H1 (cell line): ENCODE results near the gene DIP2C. TPM values are rescaled to one million over a fixed set of nuclear protein-coding genes. Genes with fewer than 3 reads are reported as not detected.

Experiments
- CTCF ChIA-PET: fragments of 300-600 bp; sonication (Branson Sonifier 250); formaldehyde crosslinking; loops from one replicate; lab custom pipeline; 2021; ENCODE audit not compliant: partially characterized antibody; lab: Charles Lee
- POLR2A ChIA-PET: fragments of 300-600 bp; sonication (Branson Sonifier 250); formaldehyde crosslinking; loops from one replicate; lab custom pipeline; 2021; ENCODE audit warnings: inconsistent platforms; ENCODE audit not compliant: partially characterized antibody; lab: Charles Lee
- DNase-seq, 2 experiments: peaks; one replicate each; pipeline versions ENCODE4 v3.0.0 to v3.0.0-alpha.2; 2010 to 2022; ENCODE audit warnings: low spot score in 2 of 2, low read depth in 1 of 2, mixed read lengths in 1 of 2
- FAIRE-seq: peaks from 2 replicates; lab custom pipeline; 2011; peaks lifted over from hg19 to GRCh38; lab: Jason Lieb, UNC
- H2AFZ ChIP-seq: 2 replicates; pipeline ENCODE4 v1.8.1; 2012; ENCODE audit warnings: low read length, inconsistent platforms
- H2AK5ac ChIP-seq: 2 replicates; pipeline ENCODE4 v1.6.1; 2013; ENCODE audit warnings: low read depth, low read length
- H2BK120ac ChIP-seq: replicated peaks from 2 replicates; pipeline ENCODE3; 2013; ENCODE audit warnings: low read depth, low read length, inconsistent platforms
- H2BK12ac ChIP-seq: 2 replicates; pipeline ENCODE4 v1.6.1; 2013; ENCODE audit warnings: low read depth, low read length
- H2BK15ac ChIP-seq: 2 replicates; pipeline ENCODE4 v1.6.1; 2013; ENCODE audit warnings: low read length
- H2BK20ac ChIP-seq: 2 replicates; pipeline ENCODE4 v1.6.1; 2013; ENCODE audit warnings: low read length
- H2BK5ac ChIP-seq: 2 replicates; pipeline ENCODE4 v1.6.1; 2013; ENCODE audit warnings: low read depth, low read length
- H3K14ac ChIP-seq: 2 replicates; pipeline ENCODE4 v1.6.1; 2013; ENCODE audit warnings: inconsistent platforms; ENCODE audit not compliant: insufficient read length
- H3K18ac ChIP-seq: 2 replicates; pipeline ENCODE4 v1.6.1; 2013; ENCODE audit warnings: low read length; ENCODE audit errors: extremely low read depth
- H3K23ac ChIP-seq: 2 replicates; pipeline ENCODE4 v1.6.1; 2013; ENCODE audit warnings: inconsistent platforms; ENCODE audit not compliant: insufficient read length
- H3K23me2 ChIP-seq: 2 replicates; pipeline ENCODE4 v1.6.1; 2013; ENCODE audit warnings: low read depth, low read length
- H3K27ac ChIP-seq: 2 replicates; pipeline ENCODE4 v1.6.1; 2011; ENCODE audit warnings: low read depth, low read length, inconsistent platforms
- H3K27me3 ChIP-seq, 4 experiments: replicated peaks in 1 of 4; 1 replicate in 1 of 4; 2 replicates in 3 of 4; pipeline versions ENCODE4 v1.6.1 to v1.8.1; 2011 to 2013; ENCODE audit warnings: low read length in 3 of 4, mild to moderate bottlenecking in 3 of 4, inconsistent platforms in 2 of 4, mixed read lengths in 2 of 4, moderate library complexity in 1 of 4; ENCODE audit not compliant: control insufficient read depth in 3 of 4, insufficient read depth in 3 of 4; ENCODE audit errors: extremely low read depth in 1 of 4
- H3K36me3 ChIP-seq, 4 experiments: 2 replicates each; pipeline versions ENCODE4 v1.6.1 to v1.8.1; 2011 to 2013; ENCODE audit warnings: mild to moderate bottlenecking in 4 of 4, low read length in 3 of 4, moderate library complexity in 2 of 4, control low read depth in 1 of 4, inconsistent platforms in 1 of 4; ENCODE audit not compliant: insufficient read depth in 4 of 4, control insufficient read depth in 2 of 4
- H3K4ac ChIP-seq: replicated peaks from 2 replicates; pipeline ENCODE3; 2013; ENCODE audit warnings: low read length, low read depth, mixed read lengths, inconsistent platforms; ENCODE audit not compliant: insufficient read length
- H3K4me1 ChIP-seq, 4 experiments: replicated peaks in 1 of 4; 1 replicate in 1 of 4; 2 replicates in 3 of 4; pipeline versions ENCODE4 v1.6.1 to v1.8.1; 2011 to 2013; ENCODE audit warnings: low read length in 3 of 4, inconsistent platforms in 2 of 4, mixed read lengths in 1 of 4; ENCODE audit not compliant: insufficient read depth in 4 of 4, control insufficient read depth in 3 of 4
- H3K4me2 ChIP-seq, 2 experiments: 2 replicates each; pipeline versions ENCODE4 v1.6.1 to v1.8.1; 2011 to 2013; ENCODE audit warnings: low read depth in 2 of 2, low read length in 2 of 2, control low read depth in 1 of 2, inconsistent platforms in 1 of 2, mild to moderate bottlenecking in 1 of 2; ENCODE audit not compliant: insufficient read depth in 1 of 2
- H3K4me3 ChIP-seq, 4 experiments: fragments of 200-600, 300-600 bp in 1 of 4; sonication (generic), shearing (Covaris generic), sonication (Bioruptor Twin) in 1 of 4; 2 replicates each; pipeline versions ENCODE4 v1.5.1 to v1.8.1; 2011 to 2016; ENCODE audit warnings: low read length in 4 of 4, low read depth in 3 of 4, control low read depth in 2 of 4, inconsistent platforms in 2 of 4, mild to moderate bottlenecking in 2 of 4, mixed read lengths in 1 of 4, moderate library complexity in 1 of 4; ENCODE audit not compliant: insufficient read depth in 2 of 4; ENCODE audit errors: extremely low read depth in 1 of 4
- H3K56ac ChIP-seq: replicated peaks from 2 replicates; pipeline ENCODE3; 2013; ENCODE audit warnings: low read depth, mild to moderate bottlenecking, mixed read lengths, low read length, inconsistent platforms; ENCODE audit not compliant: insufficient read length
- H3K79me1 ChIP-seq: 2 replicates; pipeline ENCODE4 v1.6.1; 2013; ENCODE audit warnings: low read depth, low read length, control low read depth
- H3K79me2 ChIP-seq, 2 experiments: 2 replicates each; pipeline versions ENCODE4 v1.6.1 to v1.8.1; 2012 to 2013; ENCODE audit warnings: low read length in 2 of 2, mild to moderate bottlenecking in 2 of 2, inconsistent platforms in 1 of 2; ENCODE audit not compliant: insufficient read depth in 2 of 2, control insufficient read depth in 1 of 2
- H3K9ac ChIP-seq, 4 experiments: replicated peaks in 1 of 4; 1 replicate in 1 of 4; 2 replicates in 3 of 4; pipeline versions ENCODE4 v1.6.1 to v1.8.1; 2011 to 2013; ENCODE audit warnings: low read depth in 3 of 4, low read length in 3 of 4, control low read depth in 2 of 4, mild to moderate bottlenecking in 2 of 4, moderate library complexity in 2 of 4, inconsistent platforms in 1 of 4; ENCODE audit errors: extremely low read depth in 1 of 4
- H3K9me3 ChIP-seq, 2 experiments: 2 replicates each; pipeline versions ENCODE4 v1.6.1 to v1.8.1; 2012 to 2013; ENCODE audit warnings: mild to moderate bottlenecking in 2 of 2, moderate library complexity in 2 of 2, control low read depth in 1 of 2, inconsistent platforms in 1 of 2, low read depth in 1 of 2, low read length in 1 of 2, mixed read lengths in 1 of 2; ENCODE audit not compliant: insufficient read depth in 2 of 2
- H4K20me1 ChIP-seq, 2 experiments: replicated peaks in 1 of 2; 2 replicates each; pipeline versions ENCODE3 to v1.8.1; 2011 to 2013; ENCODE audit warnings: inconsistent platforms in 2 of 2, low read length in 2 of 2, mild to moderate bottlenecking in 1 of 2; ENCODE audit not compliant: insufficient read depth in 2 of 2, control insufficient read depth in 1 of 2
- H4K5ac ChIP-seq: 2 replicates; pipeline ENCODE4 v1.6.1; 2013; ENCODE audit warnings: low read length, low read depth, mixed read lengths, inconsistent platforms; ENCODE audit not compliant: insufficient read length
- H4K8ac ChIP-seq: 2 replicates; pipeline ENCODE4 v1.8.0; 2013; ENCODE audit warnings: mild to moderate bottlenecking, moderate library complexity, low read length, inconsistent platforms; ENCODE audit not compliant: insufficient read depth; ENCODE audit errors: extremely low read depth
- H4K91ac ChIP-seq: replicated peaks from 2 replicates; pipeline ENCODE3; 2013; ENCODE audit warnings: low read length, mixed read lengths, inconsistent platforms; ENCODE audit not compliant: insufficient read length
- CHD1 ChIP-seq: IDR thresholded peaks from 2 replicates; pipeline ENCODE4 v1.6.1; 2012; ENCODE audit warnings: low read depth, low read length, improper control_type of control experiment
- KDM1A ChIP-seq: fragments of 200-600, 300-600 bp; sonication (generic); IDR thresholded peaks from 2 replicates; pipeline ENCODE4 v1.7.1; 2016; ENCODE audit warnings: mild to moderate bottlenecking, low read length, borderline replicate concordance
- POLR2AphosphoS5 ChIP-seq: IDR thresholded peaks from 2 replicates; pipeline ENCODE4 v1.6.1; 2011; ENCODE audit warnings: low read depth, low read length
- SIX5 ChIP-seq: IDR thresholded peaks from 2 replicates; pipeline ENCODE4 v1.6.1; 2011; ENCODE audit warnings: mild to moderate bottlenecking, low read depth, low read length
- TCF12 ChIP-seq: IDR thresholded peaks from 2 replicates; pipeline ENCODE4 v1.6.1; 2011; ENCODE audit warnings: low read depth, mild to moderate bottlenecking, low read length
- WGBS, 2 experiments: shearing (Covaris generic) in 1 of 2; methylation state at CpG; one replicate each; pipeline versions ENCODE4 v1.1.6 to v1.1.7; 2013 to 2015; ENCODE audit warnings: low lambda C conversion rate in 2 of 2, mixed read lengths in 2 of 2, inconsistent platforms in 1 of 2, low coverage in 1 of 2, missing lambda C conversion rate in 1 of 2; ENCODE audit not compliant: insufficient replicate concordance in 2 of 2, insufficient coverage in 1 of 2, insufficient read length in 1 of 2; ENCODE audit errors: extremely low coverage in 1 of 2, missing lambda C conversion rate in 1 of 2; 5-methylcytosine and 5-hydroxymethylcytosine counted together
- polyA plus RNA-seq, 7 experiments: library from polyadenylated mRNA; depleted of rRNA in 3 of 7; stranded (reverse) in 5 of 7; unstranded in 2 of 7; fragments of >200 nt in 5 of 7; fragments of 200-250 nt in 2 of 7; gene quantifications; 1 replicate in 5 of 7; 2 replicates in 1 of 7; 4 replicates in 1 of 7; pipeline versions ENCODE4 v1.2.1 to v1.2.3, GENCODE V29; 2011 to 2013; ENCODE audit warnings: missing spikeins in 2 of 7, mixed read lengths in 2 of 7
- total RNA-seq: library from RNA; stranded (reverse); fragmentation: NEBNext Ultra II Directional; extraction: Animal tissue kit (Norgen Biotek cat#: 25700); gene quantifications from 2 replicates; pipeline ENCODE4 v1.2.1, GENCODE V29; 2021
- TF ChIP-seq, protein P1 (sequence below): IDR thresholded peaks from 2 replicates; pipeline ENCODE4 v1.6.1; 2011; ENCODE audit warnings: low read depth, mild to moderate bottlenecking, low read length; ENCODE audit not compliant: insufficient read depth
- TF ChIP-seq, protein P2 (sequence below): IDR thresholded peaks from 2 replicates; pipeline ENCODE4 v1.6.1; 2012; ENCODE audit warnings: inconsistent platforms

DIP2C gene
- total and polyA plus RNA-seq, 2 of the 8 experiments (the other 6 are each of a cell fraction or from before 2014, with no cell fraction given), result 3.8 to 9.3 TPM

DNA sequence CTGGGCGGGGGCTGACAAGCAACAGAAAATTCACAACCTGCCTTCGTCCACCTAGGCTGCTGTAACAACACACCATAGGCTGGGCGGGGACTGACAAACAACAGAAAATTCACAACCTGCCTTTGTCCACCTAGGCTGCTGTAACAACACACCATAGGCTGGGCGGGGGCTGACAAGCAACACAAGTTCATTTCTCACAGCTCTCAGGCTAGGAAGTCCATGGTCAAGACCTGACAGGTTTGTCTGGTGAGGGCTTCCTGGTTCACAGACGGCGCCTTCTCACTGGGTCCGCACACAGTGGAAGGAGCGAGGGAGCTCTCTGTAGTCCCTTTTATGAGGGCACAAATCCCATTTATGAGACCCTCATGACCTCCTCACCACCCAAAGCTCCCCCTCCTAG lies 52.2 kb downstream of the DIP2C start:
- peaks cover 8% of the 10 kb centered on the region; the same call in 1 of the 2 replicates for H3K79me1 ChIP-seq
- 88% methylated on average over 8 of the region's 8 CpGs; no CpG with 5 or more reads in 1 of the 2 experiments for WGBS, 2 experiments
- no peak overlapping the region for H2AK5ac ChIP-seq
- H4K20me1 ChIP-seq, result peaks cover 6 to 18% of the 10 kb centered on the region in 2 experiments
- no peak overlapping the region for H3K4ac ChIP-seq
- TF ChIP-seq KDM1A (no peak), POLR2AphosphoS5 (no peak), CHD1 (no peak), SIX5 (no peak), TCF12 (no peak)
- TF ChIP-seq, protein P1, sequence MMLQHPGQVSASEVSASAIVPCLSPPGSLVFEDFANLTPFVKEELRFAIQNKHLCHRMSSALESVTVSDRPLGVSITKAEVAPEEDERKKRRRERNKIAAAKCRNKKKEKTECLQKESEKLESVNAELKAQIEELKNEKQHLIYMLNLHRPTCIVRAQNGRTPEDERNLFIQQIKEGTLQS, result no peak
- TF ChIP-seq, protein P2, sequence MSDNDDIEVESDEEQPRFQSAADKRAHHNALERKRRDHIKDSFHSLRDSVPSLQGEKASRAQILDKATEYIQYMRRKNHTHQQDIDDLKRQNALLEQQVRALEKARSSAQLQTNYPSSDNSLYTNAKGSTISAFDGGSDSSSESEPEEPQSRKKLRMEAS, result no peak
- H3K4me1 ChIP-seq, result peaks cover 0 to under 1% (median 0%) of the 10 kb centered on the region in 4 experiments; a peak in 2 of 7 replicates
- H3K23me2 ChIP-seq, result no peaks in the 10 kb centered on the region
- H3K36me3 ChIP-seq, result no peaks in the 10 kb centered on the region
- no peak overlapping the region for H3K56ac ChIP-seq
- CTCF ChIA-PET, result interaction anchor here (1.2 kb wide), 2 partner anchors 13 to 151 kb away, joined by 3 to 4 read pairs; no protein-coding TSS in a partner anchor
- H2BK20ac ChIP-seq, result no peak overlapping the region
- H2BK15ac ChIP-seq, result no peak overlapping the region
- no peak overlapping the region for H3K23ac ChIP-seq
- H2BK12ac ChIP-seq, result no peak overlapping the region
- H2BK120ac ChIP-seq, result no peak overlapping the region
- POLR2A ChIA-PET, result no interaction called here
- FAIRE-seq, result no peak
- H3K9me3 ChIP-seq, result no peaks in the 10 kb centered on the region; a peak in 1 of 4 replicates
- no peak overlapping the region; a peak in 1 of 7 replicates for H3K9ac ChIP-seq
- H3K4me2 ChIP-seq, result no peak overlapping the region
- H2AFZ ChIP-seq, result no peak overlapping the region
- H3K14ac ChIP-seq, result no peak overlapping the region
- H3K4me3 ChIP-seq, result no peak overlapping the region
- H4K5ac ChIP-seq, result no peak overlapping the region
- H3K27me3 ChIP-seq, result no peaks in the 10 kb centered on the region
- no peak overlapping the region for H4K8ac ChIP-seq
- peaks cover 0 to 15% of the 10 kb centered on the region in 2 experiments; a peak in 2 of 4 replicates for H3K79me2 ChIP-seq
- no peak overlapping the region for H3K27ac ChIP-seq
- H3K18ac ChIP-seq, result no peak overlapping the region
- no peak overlapping the region for H2BK5ac ChIP-seq
- H4K91ac ChIP-seq, result no peak overlapping the region
- no peak for DNase-seq
